ENCODE measurements around the gene SESN2.

- TF ChIP-seq CTCF (IDR thresholded peaks at IDR 0.05) (no peak), POLR2A (IDR thresholded peaks at IDR 0.05) (no peak)
These were observed 1.5 kb downstream of the SESN2 start for GRCh38 chr1:28260803-28261174.

Measured in right lobe of liver (tissue), 4 donors.